HG03342 (cell line): Measurements from ENCODE around the gene TECTB.

Experiments
- ATAC-seq: cut with Tn5 transposase; IDR thresholded peaks from one replicate; pipeline ENCODE4 v1.9.1; 2021; ENCODE audit warnings: mild to moderate bottlenecking, moderate library complexity; ENCODE audit not compliant: unreplicated experiment

TECTB gene

GRCh38 chr10:112271982-112272381 is 11.2 kb upstream of the TECTB start:
- ATAC-seq, result no peak

DNA sequence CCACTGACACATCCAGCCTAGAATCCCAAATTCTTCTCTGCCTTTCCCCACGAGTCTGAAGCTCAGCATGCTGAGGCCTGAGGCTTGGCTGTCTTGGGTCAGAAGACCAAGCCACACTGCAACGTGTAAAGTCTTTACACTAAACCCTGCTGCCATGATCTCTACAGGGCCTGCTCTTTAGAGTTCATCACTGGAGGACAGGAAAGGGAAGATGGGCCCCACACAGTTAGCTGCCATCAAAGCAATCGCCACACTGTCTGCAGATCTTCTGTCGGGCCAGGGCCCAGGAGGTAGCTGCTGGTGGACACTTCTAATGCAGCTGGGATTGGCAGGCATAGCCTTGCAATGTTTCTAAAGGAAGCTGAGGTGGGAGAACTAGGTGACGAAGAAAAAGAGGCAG is 8.4 kb upstream of the TECTB start:
- ATAC-seq, result no peak

DNA sequence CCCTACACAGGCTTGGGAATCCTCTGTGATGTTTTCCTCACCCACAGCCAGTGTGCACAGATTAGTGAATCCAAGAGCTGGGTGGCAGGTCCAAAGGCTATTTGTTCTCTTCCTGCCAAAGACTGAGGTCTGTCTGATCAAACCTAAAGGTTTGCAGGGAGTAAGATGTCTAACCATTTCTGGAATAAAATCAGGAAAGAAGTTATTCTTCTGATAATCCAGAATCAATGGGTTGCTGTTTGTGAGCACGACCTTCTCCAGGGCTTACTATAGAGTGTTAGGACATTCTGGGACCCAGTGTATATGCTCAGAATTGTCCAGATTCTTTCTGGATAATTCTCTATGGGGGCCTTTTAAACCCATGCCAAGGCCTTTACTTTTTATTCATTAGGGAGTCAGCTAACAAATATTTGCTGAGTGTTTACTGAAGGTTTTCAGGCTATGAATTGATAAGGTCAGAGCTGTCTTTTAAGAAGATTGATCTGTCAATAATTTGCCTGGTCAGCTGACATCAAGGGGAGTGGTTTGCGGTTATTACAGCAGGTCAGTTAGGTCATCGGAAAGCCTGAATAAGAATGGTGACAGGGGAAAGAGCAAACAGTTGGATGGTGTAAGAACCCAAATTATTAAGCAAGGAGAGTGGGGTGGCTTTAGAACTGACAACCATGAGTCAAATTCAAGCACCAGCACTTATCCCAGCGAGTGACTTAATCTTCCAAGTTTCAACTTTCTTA is 7.5 kb upstream of the TECTB start:
- ATAC-seq, result no peak

DNA sequence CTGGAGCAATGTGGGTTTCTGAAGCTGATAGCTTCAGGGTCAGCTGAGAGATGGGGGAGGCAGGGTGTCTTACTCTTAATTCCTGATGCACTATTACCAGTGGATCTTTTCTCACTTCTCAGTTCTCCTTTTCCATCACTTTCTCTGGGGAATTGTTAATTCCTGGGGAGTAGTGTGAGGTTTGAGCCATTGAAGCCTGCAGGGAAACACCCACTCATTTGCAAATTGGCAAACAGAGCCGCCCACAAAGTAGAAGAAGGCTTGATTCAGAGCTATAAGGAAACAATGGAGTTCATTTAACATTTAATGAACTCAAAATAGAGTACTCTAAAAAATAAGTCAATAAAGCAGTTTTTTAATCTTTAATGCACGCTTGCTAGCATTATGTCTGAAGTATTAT is 4.3 kb upstream of the TECTB start:
- no peak for ATAC-seq

GRCh38 chr10:112279433-112279832 is 3.8 kb upstream of the TECTB start:
- ATAC-seq, result no peak

DNA sequence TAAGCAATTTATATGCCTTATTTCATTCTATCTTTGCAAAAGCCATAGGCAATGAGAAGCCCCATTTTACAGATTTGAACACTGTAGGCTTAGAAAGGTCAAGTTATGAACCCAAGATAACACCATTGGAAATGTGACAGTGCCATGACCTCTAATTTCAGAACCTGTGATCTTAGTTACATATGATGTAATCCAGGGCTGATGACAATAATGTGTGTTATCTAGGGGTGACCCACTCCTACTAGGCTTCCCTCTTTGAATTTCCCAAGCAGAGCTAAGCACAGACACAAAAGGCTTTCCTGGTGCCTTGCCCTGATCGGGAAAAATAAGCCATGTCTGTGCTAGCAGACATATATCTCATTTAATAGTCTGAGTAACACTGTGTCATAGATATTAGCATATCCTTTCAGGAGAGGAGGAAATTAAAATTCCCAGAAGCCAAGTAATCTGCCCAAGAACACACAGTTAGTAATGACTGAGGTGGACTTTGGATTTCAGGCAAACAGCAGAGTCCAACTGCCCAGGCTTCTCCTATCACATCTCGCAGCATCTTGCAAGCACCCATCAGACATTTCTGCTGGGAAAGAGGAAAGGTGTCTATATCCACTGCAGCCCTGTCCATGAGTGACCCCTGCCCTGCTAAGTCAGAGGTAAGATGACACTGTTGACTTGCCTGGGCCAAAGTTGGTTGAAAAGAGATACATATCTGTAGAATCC is 2.8 kb upstream of the TECTB start:
- no peak for ATAC-seq

DNA sequence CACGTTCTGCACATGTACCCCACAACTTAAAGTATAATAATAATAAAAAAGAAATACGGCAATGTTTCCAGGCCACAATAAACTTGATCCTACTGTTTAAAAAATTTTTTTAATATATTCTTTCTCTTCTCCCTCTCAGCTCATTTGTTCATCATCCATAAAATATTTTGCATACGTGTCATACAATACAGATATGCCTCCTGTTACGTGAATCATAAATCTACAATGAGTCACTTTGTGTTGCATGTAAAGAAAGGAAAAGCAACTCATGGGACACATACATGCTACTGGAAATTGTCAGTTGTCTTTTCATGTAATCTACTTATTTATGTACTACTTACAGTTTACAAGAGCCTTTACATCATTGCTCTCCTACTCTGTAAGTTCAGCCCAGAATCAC is 1.1 kb upstream of the TECTB start:
- ATAC-seq, result no peak

DNA sequence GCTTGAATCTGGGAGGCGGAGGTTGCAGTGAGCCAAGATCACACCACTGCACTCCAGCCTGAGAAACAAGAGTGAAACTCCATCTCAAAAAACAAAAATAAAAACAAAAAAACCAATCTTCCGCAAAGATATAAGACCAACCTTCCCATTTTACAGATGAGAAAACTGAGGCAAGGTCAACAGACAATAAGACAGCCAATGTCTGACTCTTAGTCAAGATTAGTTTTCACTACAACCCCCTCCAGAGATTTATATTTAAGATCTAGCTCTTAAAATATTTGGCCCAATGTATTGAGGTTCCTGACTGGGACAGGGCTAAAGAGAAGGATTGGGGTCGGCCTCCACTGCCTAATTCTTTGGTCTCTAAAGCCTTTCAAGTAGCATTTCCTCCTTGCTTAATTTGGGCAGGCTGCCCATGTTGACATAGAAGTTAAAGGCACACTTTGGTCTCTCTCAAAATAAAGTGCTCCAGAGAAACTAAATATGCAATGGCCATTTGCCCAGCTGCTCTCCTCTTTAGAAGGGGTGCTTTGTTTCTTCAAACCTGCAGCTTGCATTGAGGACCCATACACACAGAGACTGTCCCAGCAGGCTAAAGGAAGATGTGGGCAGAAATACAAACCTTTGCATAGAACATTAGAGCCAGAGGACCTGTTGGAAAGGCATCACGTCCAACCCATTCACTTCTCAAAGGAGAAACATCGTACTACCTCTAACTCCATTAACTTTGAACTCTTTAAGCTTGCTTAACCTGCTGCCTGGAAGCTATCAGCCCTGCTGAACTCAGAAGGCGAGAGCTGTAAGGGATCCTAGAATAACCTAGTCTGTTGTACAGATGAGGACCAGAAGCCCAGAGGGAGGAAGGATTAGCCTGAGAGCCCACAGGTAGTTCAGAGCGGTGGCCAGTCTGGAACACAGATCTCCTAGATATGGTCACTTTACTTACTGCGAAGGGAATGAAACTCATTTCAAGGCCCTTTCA is 3.9 kb downstream of the TECTB start:
- no peak for ATAC-seq

GRCh38 chr10:112287844-112288243 is 4.6 kb downstream of the TECTB start:
- ATAC-seq, result no peak

- no peak for ATAC-seq
These were observed 5.3 kb downstream of the TECTB start for GRCh38 chr10:112288486-112288885.

DNA sequence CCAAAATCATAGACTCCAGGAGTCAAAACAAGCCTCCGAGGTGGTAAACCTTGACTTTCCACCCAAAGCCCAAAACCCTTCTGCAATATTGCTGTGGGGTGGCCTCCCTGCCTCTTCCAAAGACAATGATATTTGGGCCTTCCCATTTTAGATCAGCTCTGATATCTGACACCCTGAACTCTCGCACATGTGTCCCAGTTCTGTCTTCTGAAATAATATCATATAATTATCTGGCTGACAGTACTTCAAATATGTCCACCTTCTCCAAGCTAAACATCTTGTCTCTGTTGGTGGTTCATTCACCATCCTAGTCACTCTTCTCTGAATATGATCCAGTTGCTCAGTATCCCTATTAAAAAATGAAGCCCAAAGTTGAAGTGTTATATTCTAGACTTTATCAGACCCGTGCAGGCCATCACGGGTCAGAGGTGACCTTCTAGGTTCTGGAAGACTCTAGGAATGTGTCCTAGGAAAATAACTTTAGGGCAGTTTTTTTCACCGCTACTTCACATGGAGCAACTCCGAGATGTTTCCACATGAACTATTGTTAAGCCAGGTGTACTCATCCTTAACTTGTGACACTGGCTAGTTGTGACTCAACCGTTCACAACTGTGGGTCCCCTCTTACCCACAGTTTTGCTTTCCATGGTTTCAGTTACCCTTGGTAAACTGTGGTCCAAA is 6.3 kb downstream of the TECTB start:
- ATAC-seq, result no peak

DNA sequence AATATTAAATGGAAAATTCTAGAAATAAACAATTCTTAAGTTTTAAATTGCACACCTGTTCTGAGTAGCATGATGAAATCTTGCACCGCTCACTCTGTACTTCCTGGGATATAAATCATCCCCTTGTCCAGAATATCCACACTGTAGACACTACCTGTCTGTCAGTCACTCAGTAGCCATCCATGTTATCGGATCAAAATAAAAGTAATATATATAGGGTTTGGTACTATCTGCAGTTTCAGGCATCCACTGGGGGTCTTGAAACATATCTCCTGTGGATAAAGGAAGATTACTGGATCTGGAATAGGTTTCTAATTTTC is 6.8 kb downstream of the TECTB start:
- ATAC-seq, result no peak

GRCh38 chr10:112294169-112294568 is 11.0 kb downstream of the TECTB start:
- ATAC-seq, result no peak

GRCh38 chr10:112295853-112296830 is 12.9 kb downstream of the TECTB start:
- no peak for ATAC-seq

DNA sequence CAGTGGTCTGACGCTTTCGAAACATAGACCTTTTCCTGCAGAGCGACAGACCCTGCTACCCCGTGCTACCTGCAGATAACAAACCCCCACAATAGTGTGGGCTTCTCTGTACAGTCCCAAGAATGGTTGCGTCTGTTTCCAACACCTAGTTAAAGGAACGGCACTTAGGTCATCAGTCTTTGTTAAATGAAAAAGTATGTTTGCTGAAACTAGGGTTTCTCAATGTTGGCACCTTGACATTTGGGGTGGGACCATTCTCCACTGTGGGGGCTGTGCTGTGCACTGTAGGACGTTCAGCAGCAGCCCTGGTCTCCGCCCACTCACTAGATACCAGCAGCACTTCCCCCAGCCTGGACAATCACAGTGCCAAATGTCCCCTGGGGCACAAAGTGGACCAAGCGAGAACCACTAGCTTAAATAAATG is 13.7 kb downstream of the TECTB start:
- no peak for ATAC-seq

GRCh38 chr10:112298581-112298980 is 15.4 kb downstream of the TECTB start:
- no peak for ATAC-seq

GRCh38 chr10:112299456-112299855 is 16.3 kb downstream of the TECTB start:
- no peak for ATAC-seq

DNA sequence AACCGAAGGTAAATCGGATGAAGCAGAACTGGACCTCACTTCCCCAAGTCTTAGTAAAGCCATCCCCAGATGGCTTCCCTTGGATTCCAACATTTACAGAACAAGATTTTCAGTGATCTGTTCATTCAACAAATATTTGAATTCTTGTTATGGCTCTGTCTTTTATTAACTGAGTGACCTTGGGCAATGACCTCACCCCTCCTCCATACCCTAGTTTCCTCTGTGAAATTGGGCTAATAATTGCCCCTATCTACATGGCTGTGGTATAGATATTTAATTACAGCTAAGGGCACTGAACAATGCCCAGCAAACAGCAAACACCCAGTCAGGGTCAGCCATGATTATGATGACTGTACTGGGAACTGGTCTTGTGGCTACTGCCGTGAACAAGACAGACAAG is 19.1 kb downstream of the TECTB start:
- ATAC-seq, result no peak

GRCh38 chr10:112303528-112303927 is 20.3 kb downstream of the TECTB start:
- no peak for ATAC-seq
